Mesodermal cell (in vitro differentiated cells): ENCODE data around the gene ANGPT4.
A peak's percentile ranks its signal among the peaks of the same experiment; 100 is the strongest.

Source experiments
- H3K27ac ChIP-seq: 2 replicates; pipeline ENCODE4 v1.7.0; 2013; ENCODE audit warnings: mild to moderate bottlenecking, low read depth, low read length, moderate library complexity; ENCODE audit not compliant: severe bottlenecking
- H3K36me3 ChIP-seq: 2 replicates; pipeline ENCODE4 v1.7.1; 2013; ENCODE audit warnings: mild to moderate bottlenecking, low read length, moderate library complexity; ENCODE audit not compliant: control insufficient read depth, insufficient read depth
- H3K4me1 ChIP-seq: one replicate; pipeline ENCODE4 v1.7.1; 2013; ENCODE audit warnings: mild to moderate bottlenecking, low read length; ENCODE audit not compliant: insufficient read depth, control insufficient read depth, poor library complexity, severe bottlenecking
- H3K4me3 ChIP-seq: 2 replicates; pipeline ENCODE4 v1.7.0; 2013; ENCODE audit warnings: low read length, control low read depth, mild to moderate bottlenecking; ENCODE audit not compliant: insufficient read depth, poor library complexity, severe bottlenecking; ENCODE audit errors: extremely low read depth
- H3K9me3 ChIP-seq: 2 replicates; pipeline ENCODE4 v1.7.1; 2013; ENCODE audit warnings: mild to moderate bottlenecking, low read length, moderate library complexity; ENCODE audit not compliant: control insufficient read depth
- WGBS, 2 experiments: methylation state at CpG; one replicate each; pipeline ENCODE4 v1.1.5; 2013; ENCODE audit warnings: missing lambda C conversion rate in 2 of 2; ENCODE audit not compliant: insufficient coverage in 2 of 2; 5-methylcytosine and 5-hydroxymethylcytosine counted together

Gene ANGPT4

DNA sequence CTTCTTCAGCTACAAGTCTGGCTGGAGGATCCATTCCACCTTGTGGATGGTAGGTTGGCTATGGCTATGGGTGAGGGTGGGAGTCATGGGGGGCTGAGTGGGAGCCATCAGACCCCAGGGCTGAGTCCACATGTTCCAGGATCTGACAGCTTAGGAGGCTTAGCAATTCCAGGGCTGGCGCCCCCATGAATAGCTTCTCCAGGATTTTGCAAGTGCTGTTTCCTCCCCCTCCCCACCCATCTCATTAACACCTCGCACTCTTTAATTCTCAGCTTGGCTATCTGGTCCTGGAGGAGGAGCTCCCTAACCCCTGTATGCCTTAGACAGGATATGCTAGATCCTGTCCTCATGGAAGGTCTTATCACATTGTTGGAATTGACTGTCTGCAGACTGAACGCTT is 39.0 kb upstream of the ANGPT4 start:
- H3K36me3 ChIP-seq: no peaks in the 10 kb centered on the region
- H3K27ac ChIP-seq: no peak overlapping the region
- no peak overlapping the region for H3K4me3 ChIP-seq
- no peaks in the 10 kb centered on the region for H3K4me1 ChIP-seq
- WGBS, 2 experiments: 41 to 68% methylated on average over 2 to 3 of the region's 3 CpGs
- H3K9me3 ChIP-seq: no peaks in the 10 kb centered on the region

DNA sequence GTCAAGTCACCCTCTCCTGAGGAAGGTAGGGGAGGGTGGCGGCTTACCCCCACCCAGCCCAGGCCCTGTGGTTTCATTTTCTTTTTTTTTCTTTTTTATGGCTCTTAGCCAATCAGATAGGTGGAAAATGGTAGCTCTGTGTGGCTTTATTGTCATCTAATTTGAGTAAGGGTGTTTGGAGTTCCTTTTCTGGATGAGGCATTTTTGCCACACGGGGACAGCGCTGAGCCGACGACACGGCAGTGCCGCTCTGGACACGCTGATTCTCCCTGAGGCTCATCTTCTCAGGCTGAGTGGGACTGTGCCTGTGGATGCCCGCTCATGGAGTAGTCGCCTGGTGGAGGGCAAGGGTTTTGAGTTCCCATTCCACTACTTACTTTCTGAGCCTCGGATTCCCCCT is 37.6 kb upstream of the ANGPT4 start:
- no peaks in the 10 kb centered on the region for H3K4me1 ChIP-seq
- H3K4me3 ChIP-seq: no peak overlapping the region
- H3K36me3 ChIP-seq: no peaks in the 10 kb centered on the region
- WGBS, 2 experiments: 20 to 70% methylated on average over 2 to 7 of the region's 11 CpGs
- no peaks in the 10 kb centered on the region for H3K9me3 ChIP-seq
- H3K27ac ChIP-seq: no peak overlapping the region

DNA sequence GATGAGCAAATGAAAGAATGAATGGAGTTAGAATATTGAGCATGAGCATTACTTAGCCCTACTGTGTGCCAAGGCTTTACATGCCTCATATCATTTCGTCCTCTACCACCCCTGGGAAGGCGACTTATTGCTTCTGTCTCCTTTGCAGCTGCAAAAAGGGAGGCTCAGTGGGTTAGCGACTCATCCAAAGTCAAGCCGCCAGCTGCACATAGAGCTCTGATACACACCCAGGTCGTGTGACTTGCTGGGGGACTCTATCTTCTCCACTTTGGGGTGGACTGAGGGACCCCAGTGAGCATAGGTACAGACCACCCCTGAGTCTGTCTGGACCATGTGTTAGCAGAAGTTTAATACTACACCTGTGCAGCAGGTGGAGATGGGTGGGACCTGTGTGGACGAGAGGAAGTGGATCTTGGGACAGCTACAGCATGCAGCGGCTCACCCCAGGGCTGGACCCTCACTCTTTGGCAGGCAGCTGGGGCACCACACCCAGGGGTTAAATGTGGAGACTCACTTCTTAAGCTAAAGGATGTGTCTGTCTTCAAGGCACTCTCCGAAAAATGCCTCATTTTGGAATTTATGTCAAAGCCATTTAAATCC is 36.2 kb upstream of the ANGPT4 start:
- no peaks in the 10 kb centered on the region for H3K4me1 ChIP-seq
- no peak overlapping the region for H3K27ac ChIP-seq
- H3K4me3 ChIP-seq: no peak overlapping the region
- H3K36me3 ChIP-seq: no peaks in the 10 kb centered on the region
- WGBS, 2 experiments: 90 to 93% methylated on average over 6 to 8 of the region's 8 CpGs
- no peaks in the 10 kb centered on the region for H3K9me3 ChIP-seq

GRCh38 chr20:951384-952169 is 35.4 kb upstream of the ANGPT4 start:
- Histone ChIP-seq H3K27ac (no peak overlapping the region), H3K4me1 (no peaks in the 10 kb centered on the region), H3K4me3 (no peak overlapping the region), H3K9me3 (no peaks in the 10 kb centered on the region), H3K36me3 (no peaks in the 10 kb centered on the region)
- 92 to 93% methylated on average over 18 of the region's 21 CpGs for WGBS, 2 experiments

DNA sequence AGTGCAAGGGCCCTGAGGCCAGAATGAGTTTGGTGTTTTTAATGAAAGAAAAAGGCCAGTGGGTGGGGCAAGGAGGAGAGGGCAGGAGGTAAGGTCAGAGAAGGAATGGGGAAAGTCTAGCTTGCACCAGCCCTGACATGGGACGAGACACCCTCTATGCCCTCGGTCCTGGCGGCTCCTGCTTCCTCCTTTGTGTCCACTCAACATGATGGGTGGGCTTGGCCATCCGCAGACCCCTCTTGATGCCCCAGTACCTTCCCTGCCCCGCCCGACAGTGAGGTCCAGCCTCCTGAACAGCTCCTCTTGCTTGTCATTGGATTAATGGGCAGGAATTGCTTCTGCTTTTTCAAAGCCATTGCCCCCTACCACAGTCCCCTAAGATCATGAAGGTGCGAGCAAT is 33.6 kb upstream of the ANGPT4 start:
- WGBS, 2 experiments: 93 to 97% methylated on average over 6 of the region's 7 CpGs
- Histone ChIP-seq H3K9me3 (no peaks in the 10 kb centered on the region), H3K4me3 (no peak overlapping the region), H3K27ac (no peak overlapping the region), H3K36me3 (no peaks in the 10 kb centered on the region), H3K4me1 (no peaks in the 10 kb centered on the region)

- Histone ChIP-seq H3K9me3 (no peaks in the 10 kb centered on the region), H3K27ac (no peak overlapping the region), H3K4me1 (no peaks in the 10 kb centered on the region), H3K36me3 (no peaks in the 10 kb centered on the region), H3K4me3 (no peak overlapping the region)
- WGBS, 2 experiments: 100% methylated on average over 2 to 5 of the region's 8 CpGs
These were observed 30.7 kb upstream of the ANGPT4 start for GRCh38 chr20:946826-947225.

DNA sequence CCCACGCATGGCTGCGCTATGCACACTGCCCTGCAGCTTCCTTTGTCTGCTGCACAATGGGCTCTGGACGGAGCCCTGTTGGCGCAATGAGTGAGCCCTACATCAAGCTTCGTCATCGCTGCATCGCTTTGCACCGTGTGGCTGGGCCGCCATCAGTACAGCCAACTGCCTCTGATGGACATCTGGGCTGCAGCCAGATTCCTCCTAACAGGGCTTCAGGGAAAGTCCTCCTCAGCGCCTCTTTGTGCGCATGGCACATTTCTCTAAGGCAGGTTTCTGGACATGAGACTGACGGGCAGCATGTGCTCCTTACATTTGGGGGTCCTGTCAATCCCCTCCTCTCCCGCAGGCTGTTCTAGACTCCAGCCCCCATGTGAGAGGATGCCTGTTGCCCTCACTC is 29.7 kb upstream of the ANGPT4 start:
- Histone ChIP-seq H3K27ac (no peak overlapping the region), H3K36me3 (no peaks in the 10 kb centered on the region), H3K4me1 (no peaks in the 10 kb centered on the region), H3K4me3 (no peak overlapping the region), H3K9me3 (no peaks in the 10 kb centered on the region)
- 91 to 96% methylated on average over 13 of the region's 13 CpGs for WGBS, 2 experiments

GRCh38 chr20:944774-945410 is 28.8 kb upstream of the ANGPT4 start:
- H3K27ac ChIP-seq: peak overlapping the region; percentile 47
- no peak overlapping the region for H3K4me3 ChIP-seq
- WGBS, 2 experiments: 70 to 77% methylated on average over 10 to 13 of the region's 13 CpGs

DNA sequence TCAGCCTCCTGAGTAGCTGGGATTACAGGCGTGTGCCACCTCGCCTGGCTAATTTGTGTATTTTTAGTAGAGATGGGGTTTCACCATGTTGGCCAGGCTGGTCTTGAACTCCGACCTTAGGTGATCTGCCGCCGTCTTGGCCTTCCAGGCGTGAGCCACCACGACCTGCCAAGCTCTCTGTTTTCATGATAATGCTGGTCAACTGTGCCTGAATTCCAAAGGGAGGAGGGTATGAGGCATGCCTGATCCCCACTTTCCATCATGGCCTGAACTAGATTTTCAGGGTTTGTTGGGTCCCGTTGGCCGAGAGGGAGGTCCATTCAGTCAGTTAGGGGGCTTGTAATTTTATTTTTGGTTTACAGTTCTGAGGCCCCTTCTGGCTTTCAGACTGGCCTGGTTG is 28.0 kb upstream of the ANGPT4 start:
- 75 to 84% methylated on average over 7 to 9 of the region's 9 CpGs for WGBS, 2 experiments
- Histone ChIP-seq H3K4me3 (no peak overlapping the region), H3K4me1 (no peaks in the 10 kb centered on the region), H3K9me3 (no peaks in the 10 kb centered on the region), H3K27ac (peak overlapping the region; percentile 47), H3K36me3 (no peaks in the 10 kb centered on the region)

More at GRCh38 chr20:944774-945410, 28.8 kb upstream of the ANGPT4 start:
- Histone ChIP-seq H3K9me3 (no peaks in the 10 kb centered on the region), H3K36me3 (no peaks in the 10 kb centered on the region), H3K4me1 (no peaks in the 10 kb centered on the region)

DNA sequence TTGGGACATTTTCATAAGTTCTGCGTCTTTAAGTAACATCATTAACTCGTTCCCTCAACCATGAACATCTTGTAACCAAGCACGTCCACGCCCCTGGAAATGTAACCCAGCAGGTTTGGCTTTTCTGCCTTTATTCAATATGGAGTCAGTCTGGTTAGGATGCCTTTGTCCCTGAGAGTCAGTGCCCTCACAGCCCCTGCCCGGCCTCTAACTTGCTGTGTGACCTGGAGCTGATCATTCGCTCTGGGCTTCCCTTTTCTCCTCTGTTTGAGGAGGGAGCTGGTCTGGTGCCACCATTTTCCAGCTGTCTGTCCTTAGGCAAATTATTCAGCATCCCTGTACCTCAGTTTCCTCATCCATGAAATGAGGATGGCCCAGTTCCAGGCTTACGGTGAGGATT is 26.5 kb upstream of the ANGPT4 start:
- Histone ChIP-seq H3K4me1 (no peaks in the 10 kb centered on the region), H3K27ac (no peak overlapping the region), H3K4me3 (no peak overlapping the region), H3K9me3 (no peaks in the 10 kb centered on the region), H3K36me3 (no peaks in the 10 kb centered on the region)
- WGBS, 2 experiments: 93 to 96% methylated on average over 4 to 6 of the region's 7 CpGs

DNA sequence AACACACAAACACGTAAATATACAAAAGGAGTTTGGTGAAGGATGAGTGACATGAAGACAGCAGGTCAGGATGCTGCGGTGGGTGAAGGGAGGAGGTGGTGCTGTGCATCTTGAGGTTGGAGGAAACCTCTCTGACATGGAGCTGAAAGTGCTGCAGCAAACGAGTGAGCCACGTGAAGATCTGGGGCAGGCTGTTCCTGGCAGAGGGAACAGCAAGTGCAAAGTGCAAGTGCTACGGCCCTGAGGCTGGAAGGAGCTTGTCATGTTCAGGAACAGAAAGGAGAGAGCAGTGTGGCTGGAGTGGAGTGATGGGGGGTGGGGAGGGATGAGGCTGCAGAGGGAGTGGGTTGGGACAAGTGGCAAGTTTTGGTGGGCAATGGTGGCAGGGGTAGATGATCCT is 24.8 kb upstream of the ANGPT4 start:
- H3K9me3 ChIP-seq: no peaks in the 10 kb centered on the region
- H3K4me1 ChIP-seq: no peaks in the 10 kb centered on the region
- H3K27ac ChIP-seq: no peak overlapping the region
- WGBS, 2 experiments: 79 to 90% methylated on average over 5 of the region's 5 CpGs
- H3K4me3 ChIP-seq: no peak overlapping the region
- no peaks in the 10 kb centered on the region for H3K36me3 ChIP-seq
